Common myeloid progenitor, CD34-positive (primary cell): Measurements from ENCODE around the gene INTS3.
"Not testable (repeated sequence)": the region's sequence is repeated elsewhere in the genome, so short reads cannot be mapped to it uniquely, and the experiment has no call there.

Experiments
- CTCF ChIA-PET: fragments of 350-600 bp; sonication (Branson Sonifier 250); formaldehyde crosslinking; loops from one replicate; lab custom pipeline; 2021; ENCODE audit warnings: antibody characterized with exemption; lab: Charles Lee
- POLR2A ChIA-PET: fragments of 350-600 bp; sonication (Branson Sonifier 250); formaldehyde crosslinking; loops from one replicate; lab custom pipeline; 2021; ENCODE audit warnings: antibody characterized with exemption; lab: Charles Lee
- DNase-seq, 3 donors: peaks; one replicate each; pipeline versions ENCODE4 v3.0.0 to v3.0.0-alpha.2; 2013
- H3K27ac ChIP-seq, 2 experiments: 1 replicate in 1 of 2; 2 replicates in 1 of 2; pipeline ENCODE4 v1.7.0; 2013; ENCODE audit warnings: inconsistent platforms in 2 of 2, low read length in 2 of 2, mild to moderate bottlenecking in 2 of 2, low read depth in 1 of 2, moderate library complexity in 1 of 2; ENCODE audit not compliant: severe bottlenecking in 2 of 2, insufficient read depth in 1 of 2, poor library complexity in 1 of 2
- H3K27me3 ChIP-seq, 5 experiments: replicated peaks in 2 of 5; 1 replicate in 3 of 5; 2 replicates in 2 of 5; pipeline versions ENCODE4 v1.6.1 to v1.7.0; 2013; ENCODE audit warnings: low read length in 4 of 5, mild to moderate bottlenecking in 2 of 5, moderate library complexity in 2 of 5, inconsistent platforms in 1 of 5; ENCODE audit not compliant: insufficient read depth in 5 of 5, control insufficient read depth in 4 of 5
- H3K36me3 ChIP-seq, 4 experiments: 1 replicate in 2 of 4; 2 replicates in 2 of 4; pipeline versions ENCODE4 v1.6.1 to v1.7.0; 2013; ENCODE audit warnings: low read length in 3 of 4, control low read depth in 1 of 4, mild to moderate bottlenecking in 1 of 4; ENCODE audit not compliant: control insufficient read depth in 4 of 4, insufficient read depth in 4 of 4
- H3K4me1 ChIP-seq, 4 experiments: 1 replicate in 3 of 4; 2 replicates in 1 of 4; pipeline versions ENCODE4 v1.6.1 to v1.7.1; 2013; ENCODE audit warnings: low read length in 3 of 4, mild to moderate bottlenecking in 3 of 4, control low read depth in 1 of 4, inconsistent platforms in 1 of 4, moderate library complexity in 1 of 4; ENCODE audit not compliant: control insufficient read depth in 4 of 4, insufficient read depth in 4 of 4; ENCODE audit errors: control extremely low read depth in 1 of 4
- H3K4me3 ChIP-seq, 7 experiments: 1 replicate in 4 of 7; 2 replicates in 3 of 7; pipeline versions ENCODE4 v1.5.1 to v1.7.0; 2013; ENCODE audit warnings: mild to moderate bottlenecking in 7 of 7, low read length in 6 of 7, moderate library complexity in 6 of 7, inconsistent platforms in 2 of 7, low read depth in 2 of 7, control low read depth in 1 of 7; ENCODE audit not compliant: insufficient read depth in 4 of 7, control insufficient read depth in 1 of 7; ENCODE audit errors: extremely low read depth in 1 of 7
- H3K9me3 ChIP-seq, 5 experiments: 1 replicate in 4 of 5; 2 replicates in 1 of 5; pipeline versions ENCODE4 v1.6.1 to v1.7.1; 2013; ENCODE audit warnings: low read length in 4 of 5, mild to moderate bottlenecking in 2 of 5, inconsistent platforms in 1 of 5, low read depth in 1 of 5, moderate library complexity in 1 of 5; ENCODE audit not compliant: control insufficient read depth in 4 of 5, insufficient read depth in 2 of 5; ENCODE audit errors: control extremely low read depth in 1 of 5
- WGBS: methylation state at CpG from one replicate; pipeline ENCODE4 v1.1.5; 2013; ENCODE audit not compliant: insufficient coverage; 5-methylcytosine and 5-hydroxymethylcytosine counted together

The INTS3 gene

GRCh38 chr1:153752571-153753195, 24.8 kb downstream of the INTS3 start:
- Histone ChIP-seq H3K27me3 (no peaks in the 10 kb centered on the region), H3K4me3 (no peak overlapping the region), H3K4me1 (peaks cover 0 to 3% (median 0%) of the 10 kb centered on the region in 4 experiments), H3K36me3 (peaks cover 21 to 88% (median 64%) of the 10 kb centered on the region in 4 experiments), H3K9me3 (no peaks in the 10 kb centered on the region), H3K27ac (no peak overlapping the region)
- POLR2A ChIA-PET, result no interaction called here
- 100% methylated on average over 4 of the region's 8 CpGs for WGBS
- DNase-seq, result no peak
- CTCF ChIA-PET, result interaction anchor here (1.2 to 2.2 kb wide), 5 partner anchors 10 to 180 kb away, joined by 3 to 10 read pairs (median 6); partner anchors contain the start of gene SNAPIN

- 100% methylated on average over 2 of the region's 2 CpGs for WGBS
- no peak overlapping the region for H3K27ac ChIP-seq
- H3K9me3 ChIP-seq, result no peaks in the 10 kb centered on the region
- DNase-seq, result no peak
- ChIA-PET POLR2A (no interaction called here), CTCF (interaction anchor here (0.8 to 1.7 kb wide), 6 partner anchors 12 to 182 kb away, joined by 3 to 4 read pairs (median 3); no protein-coding TSS in a partner anchor)
- peaks cover 18 to 89% (median 63%) of the 10 kb centered on the region in 4 experiments for H3K36me3 ChIP-seq
- H3K4me3 ChIP-seq, result no peak overlapping the region
- peaks cover 0 to 3% (median 0%) of the 10 kb centered on the region in 4 experiments for H3K4me1 ChIP-seq
- no peaks in the 10 kb centered on the region for H3K27me3 ChIP-seq
Observed at GRCh38 chr1:153754266-153754665, 26.4 kb downstream of the INTS3 start.

- CTCF ChIA-PET, result interaction anchor here (1.3 kb wide), 1 partner anchor 15 kb away, joined by 3 read pairs; no protein-coding TSS in a partner anchor
- 100% methylated on average over 2 of the region's 4 CpGs for WGBS
- Histone ChIP-seq H3K36me3 (peaks cover 17 to 93% (median 73%) of the 10 kb centered on the region in 4 experiments), H3K27me3 (no peaks in the 10 kb centered on the region), H3K4me3 (no peak overlapping the region), H3K4me1 (no peaks in the 10 kb centered on the region), H3K9me3 (no peaks in the 10 kb centered on the region), H3K27ac (no peak overlapping the region)
- DNase-seq, result no peak
- POLR2A ChIA-PET, result no interaction called here
Observed at GRCh38 chr1:153760440-153760839, 32.6 kb downstream of the INTS3 start.

- ChIA-PET POLR2A (no interaction called here), CTCF (interaction anchor here (0.6 to 2.9 kb wide), 4 partner anchors 9 to 31 kb away, joined by 3 to 10 read pairs (median 3); no protein-coding TSS in a partner anchor)
- WGBS, result 90% methylated on average over 5 of the region's 7 CpGs
- Histone ChIP-seq H3K36me3 (peaks cover 20 to 87% (median 62%) of the 10 kb centered on the region in 4 experiments), H3K4me1 (no peaks in the 10 kb centered on the region), H3K4me3 (no peak overlapping the region), H3K27me3 (no peaks in the 10 kb centered on the region), H3K27ac (no peak overlapping the region), H3K9me3 (no peaks in the 10 kb centered on the region)
- DNase-seq, result no peak
Observed at GRCh38 chr1:153763365-153764225, 35.7 kb downstream of the INTS3 start.

GRCh38 chr1:153764310-153764709, 36.5 kb downstream of the INTS3 start:
- DNase-seq, result no peak
- Histone ChIP-seq H3K4me3 (no peak overlapping the region), H3K9me3 (no peaks in the 10 kb centered on the region), H3K4me1 (peaks cover 0 to 2% (median 0%) of the 10 kb centered on the region in 4 experiments), H3K36me3 (peaks cover 22 to 87% (median 63%) of the 10 kb centered on the region in 4 experiments), H3K27ac (no peak overlapping the region), H3K27me3 (no peaks in the 10 kb centered on the region)
- POLR2A ChIA-PET, result no interaction called here
- CTCF ChIA-PET, result interaction anchor here (0.6 to 2.9 kb wide), 2 partner anchors 9 to 32 kb away, joined by 3 to 10 read pairs; no protein-coding TSS in a partner anchor
- WGBS, result 100% methylated on average over 5 of the region's 5 CpGs

GRCh38 chr1:153766663-153767062, 38.8 kb downstream of the INTS3 start:
- not testable (repeated sequence) for DNase-seq, H3K27ac ChIP-seq, H3K27me3 ChIP-seq, H3K4me1 ChIP-seq, H3K9me3 ChIP-seq, H3K4me3 ChIP-seq
- CTCF ChIA-PET, result interaction anchor here (0.7 to 1.1 kb wide), 3 partner anchors 12 to 545 kb away, joined by 3 read pairs; no protein-coding TSS in a partner anchor
- peaks cover 20 to 89% (median 64%) of the 10 kb centered on the region in 4 experiments for H3K36me3 ChIP-seq
- WGBS, result no CpG with 5 or more reads among the region's 10 CpGs
- POLR2A ChIA-PET, result interaction anchor here (0.6 to 0.7 kb wide), 2 partner anchors 18 to 175 kb away, joined by 3 to 5 read pairs; no protein-coding TSS in a partner anchor
